GM10847 (cell line): ENCODE data around the gene SFXN5.

Experiments used
- POLR2A ChIP-seq: IDR thresholded peaks from 2 replicates; pipeline ENCODE4 v1.6.1; 2011; ENCODE audit not compliant: insufficient read length; ENCODE audit errors: extremely low read depth

SFXN5 gene

GRCh38 chr2:73072129-73072395, 550 bp upstream of the SFXN5 start:
- no peak for TF ChIP-seq POLR2A

GRCh38 chr2:73070643-73071359, 711 bp downstream of the SFXN5 start:
- TF ChIP-seq POLR2A, result no peak

DNA sequence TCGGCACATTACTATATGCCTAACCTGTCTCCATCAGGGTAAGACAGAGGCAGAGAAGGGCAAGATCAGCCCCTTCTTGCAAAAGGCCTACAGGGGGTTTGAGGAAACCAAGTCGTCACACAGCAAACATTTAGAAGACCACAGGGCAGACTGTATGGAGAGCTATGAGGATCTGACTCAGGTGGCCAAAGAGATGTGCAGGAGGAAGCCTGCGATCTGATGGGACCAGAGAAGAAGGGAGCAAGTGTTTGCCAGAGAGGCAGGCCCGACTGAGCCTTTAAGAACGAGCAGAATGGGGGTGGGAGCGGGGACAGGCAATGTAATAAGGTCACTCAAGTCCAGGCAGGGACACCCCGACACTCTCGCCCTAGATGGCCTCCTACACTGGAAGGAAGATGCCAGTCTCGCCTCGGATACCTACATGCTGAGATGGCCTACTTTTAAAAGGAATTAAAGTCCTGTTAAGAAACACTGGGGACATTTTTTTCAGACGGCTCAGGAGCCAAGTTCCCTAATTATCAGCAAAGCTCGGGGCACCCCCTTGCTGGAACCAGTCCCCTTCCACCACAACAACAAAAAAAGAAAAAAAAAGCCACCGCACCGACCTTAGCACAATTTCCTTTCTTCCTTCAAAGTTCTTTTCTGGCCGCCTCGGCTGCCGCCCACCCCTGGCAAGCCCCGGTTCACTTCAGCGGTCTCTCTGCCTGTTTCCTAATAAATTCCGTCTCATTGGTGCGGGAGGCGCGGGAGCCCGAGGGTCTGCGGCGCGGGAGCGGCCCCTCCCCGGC, 1.5 kb downstream of the SFXN5 start:
- TF ChIP-seq POLR2A, result no peak

DNA sequence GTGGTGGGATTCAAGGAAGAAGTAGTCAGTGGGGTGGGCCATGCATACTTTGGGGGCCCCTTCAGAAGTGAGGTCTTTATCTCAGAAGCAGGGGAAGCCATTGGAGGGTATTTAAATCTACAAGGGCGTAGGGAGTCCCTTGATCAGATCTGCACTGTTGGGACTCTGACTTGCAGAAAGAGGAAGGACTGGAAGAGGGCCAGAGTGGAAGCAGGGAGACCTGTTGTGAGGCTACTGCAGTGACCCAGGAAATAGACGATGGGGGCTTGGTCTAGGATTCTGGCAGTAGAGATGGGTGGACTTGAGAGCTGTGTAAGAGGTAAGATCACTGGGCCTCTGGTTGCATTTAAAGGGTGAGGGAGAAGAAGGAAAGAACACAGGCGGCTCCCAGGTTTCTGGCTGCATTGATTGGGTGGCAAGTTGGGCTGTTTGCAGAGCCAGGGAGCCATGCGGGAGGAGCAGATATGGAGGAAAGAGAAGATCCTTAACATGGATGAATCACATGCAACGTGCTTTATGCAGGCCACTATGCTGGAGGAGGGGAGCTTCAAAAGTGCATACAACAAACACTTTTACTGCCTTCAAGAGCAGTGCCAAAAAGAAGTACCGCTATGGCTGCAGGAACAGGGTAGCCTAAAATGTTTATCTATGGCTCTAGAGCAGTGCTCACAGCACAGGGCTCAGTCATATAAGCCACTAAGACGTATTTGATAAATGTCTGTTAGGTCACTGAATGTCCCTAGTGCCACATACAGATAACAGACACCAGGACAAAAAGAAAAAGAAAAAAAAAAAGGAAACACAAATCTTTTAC, 2.3 kb downstream of the SFXN5 start:
- TF ChIP-seq POLR2A, result no peak

DNA sequence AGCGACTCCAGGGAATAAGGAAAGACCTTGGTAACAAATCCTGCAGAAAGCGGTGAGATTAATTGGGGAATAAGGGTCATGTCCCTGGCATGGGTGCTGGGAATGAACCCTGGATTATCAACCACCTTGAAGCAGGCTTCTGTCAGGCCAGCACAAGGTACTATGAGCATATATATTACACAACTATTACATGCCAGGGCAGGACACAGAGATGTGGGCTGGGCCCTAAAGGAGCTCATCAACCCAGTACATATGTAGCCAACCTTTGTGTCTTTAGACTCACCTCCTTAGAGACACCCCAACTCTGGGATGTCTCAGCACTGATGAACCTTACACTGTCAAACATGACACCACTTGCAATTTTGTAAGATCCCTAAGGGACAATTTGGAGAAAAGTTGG, 3.4 kb downstream of the SFXN5 start:
- TF ChIP-seq POLR2A, result no peak

- TF ChIP-seq POLR2A, result no peak
Measured at GRCh38 chr2:73067043-73067442, 4.5 kb downstream of the SFXN5 start.

DNA sequence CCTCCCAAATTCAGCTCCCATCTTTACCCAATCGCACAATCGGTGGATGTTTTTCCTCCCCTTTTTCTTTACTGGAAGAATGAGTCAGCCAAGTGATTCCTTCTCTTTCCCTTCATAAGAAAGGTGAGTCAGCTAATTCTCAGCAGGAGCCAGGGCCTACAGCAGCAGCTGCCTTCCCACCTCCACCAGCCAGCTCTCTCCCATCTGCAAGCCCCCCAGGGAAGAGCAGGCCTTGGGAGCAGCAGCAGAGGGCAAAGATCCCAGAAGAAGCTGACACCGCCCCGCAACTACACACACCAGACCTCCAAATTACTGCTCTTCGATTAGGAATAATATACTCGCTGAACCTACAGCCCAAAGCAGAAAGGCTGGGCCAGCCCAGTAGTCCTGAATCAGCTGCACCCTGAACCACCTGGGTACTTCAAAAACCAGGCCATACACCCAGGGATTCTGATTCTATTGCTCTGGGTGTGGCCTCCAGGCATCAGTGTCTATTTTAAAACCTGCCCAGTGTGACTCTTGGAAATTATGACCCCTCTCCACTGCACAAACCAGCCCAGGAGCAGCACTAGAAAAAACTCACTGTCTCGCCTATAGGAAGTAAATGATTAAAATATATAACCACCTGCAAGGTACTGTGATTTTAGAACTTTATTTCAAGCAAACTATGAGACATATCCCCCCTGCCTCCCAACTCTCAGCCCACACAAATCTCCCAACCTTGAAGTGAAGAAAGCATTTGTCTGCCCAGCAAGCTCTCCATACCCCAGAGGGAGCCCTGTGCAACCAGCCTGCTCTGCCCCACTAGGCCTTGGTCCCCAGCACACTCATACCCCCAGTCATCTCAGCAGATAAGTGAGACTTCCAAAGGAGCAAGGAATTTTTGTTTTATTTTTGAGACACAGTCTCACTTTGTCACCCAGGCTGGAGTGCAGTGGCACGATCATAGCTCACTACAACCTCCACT, 7.3 kb downstream of the SFXN5 start:
- TF ChIP-seq POLR2A, result no peak

- no peak for TF ChIP-seq POLR2A
Measured at GRCh38 chr2:73063472-73063871, 8.0 kb downstream of the SFXN5 start.

DNA sequence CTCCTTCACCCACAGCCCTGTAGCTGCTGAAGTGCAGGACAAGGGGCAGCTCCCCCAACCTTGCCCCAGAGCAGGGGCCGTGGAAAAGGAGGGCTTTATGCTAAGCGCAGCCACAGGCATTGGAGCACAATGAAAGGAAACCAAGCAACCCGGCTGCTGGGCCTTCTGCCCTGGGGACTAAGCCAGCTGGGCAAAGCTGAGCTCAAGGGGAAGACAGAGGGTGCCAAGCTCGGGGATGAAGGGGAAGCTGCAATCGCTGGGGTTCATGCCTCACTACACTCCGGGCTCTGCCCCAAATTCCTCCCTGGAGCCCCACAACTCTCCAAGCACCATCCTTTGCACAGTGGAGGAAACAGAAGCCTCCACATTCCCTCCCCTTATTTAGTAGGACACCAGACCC, 12.4 kb downstream of the SFXN5 start:
- no peak for TF ChIP-seq POLR2A

DNA sequence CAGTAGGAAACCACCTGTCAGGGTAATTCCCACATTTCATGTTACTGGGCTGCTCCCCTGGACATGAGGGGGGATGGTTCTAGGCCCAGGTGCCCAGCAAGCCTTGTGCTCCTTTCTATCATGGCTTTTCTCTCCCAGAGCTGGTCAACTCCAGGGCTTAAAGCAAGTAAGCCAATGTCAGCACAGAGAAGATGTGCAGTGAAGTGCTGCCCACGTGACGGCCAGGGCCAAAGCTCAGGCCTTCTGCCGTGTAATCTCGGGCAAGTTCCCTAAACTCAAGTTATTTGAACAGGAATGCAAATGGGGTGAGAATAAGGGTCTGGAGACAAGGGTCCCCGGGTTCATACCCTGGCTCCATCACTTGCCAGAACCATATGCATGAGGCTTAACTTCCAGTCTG, 16.5 kb downstream of the SFXN5 start:
- TF ChIP-seq POLR2A, result no peak

GRCh38 chr2:73053316-73054114, 18.0 kb downstream of the SFXN5 start:
- TF ChIP-seq POLR2A, result no peak

- no peak for TF ChIP-seq POLR2A
Measured at GRCh38 chr2:73050121-73050545, 21.4 kb downstream of the SFXN5 start.

DNA sequence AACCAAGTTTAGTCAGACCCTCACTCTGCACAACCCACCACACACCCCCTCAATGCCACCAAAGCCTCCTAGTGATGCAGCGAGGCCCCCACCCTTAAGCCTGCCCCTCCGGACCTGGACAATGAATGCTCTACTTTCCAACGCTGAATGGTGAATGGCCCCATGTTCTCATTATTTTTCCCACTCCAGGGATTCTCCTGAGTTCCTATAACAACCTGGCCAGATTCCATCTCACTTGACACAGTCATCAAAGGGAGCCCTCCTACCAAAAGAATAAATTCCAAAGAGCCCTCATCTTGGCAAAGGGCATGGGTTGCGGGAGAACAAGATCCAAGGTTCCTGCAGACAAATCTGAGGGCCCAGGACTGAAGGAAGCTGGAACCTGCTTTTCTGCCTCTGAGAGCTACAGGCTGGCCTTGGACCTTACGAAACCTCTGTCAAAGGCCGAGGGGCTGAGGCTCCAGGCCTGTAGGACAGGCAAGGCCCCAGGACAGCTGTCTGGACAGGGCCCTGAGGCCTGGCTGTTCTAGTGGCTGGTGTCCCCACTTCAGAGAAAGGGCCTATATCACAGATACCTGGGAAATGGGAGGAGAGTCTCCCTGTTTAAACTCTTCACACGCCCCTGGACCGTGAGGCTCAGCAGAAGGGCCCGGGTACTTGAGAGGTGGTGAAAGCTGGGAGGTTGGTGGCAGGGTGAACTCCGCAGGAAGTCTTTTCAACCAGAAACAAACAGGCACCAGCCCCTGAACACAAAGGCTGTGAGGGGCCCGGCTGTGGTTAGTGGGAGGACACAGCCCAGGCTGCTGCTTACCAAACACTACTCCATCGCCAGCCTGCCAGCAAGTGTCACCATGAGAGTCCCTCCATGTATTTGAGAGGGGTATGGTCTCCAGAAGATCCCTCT, 27.3 kb downstream of the SFXN5 start:
- TF ChIP-seq POLR2A, result no peak
